GM19468 (cell line): Measurements from ENCODE around the gene PRKN.

Experiments
- ATAC-seq: cut with Tn5 transposase; IDR thresholded peaks from one replicate; pipeline ENCODE4 v1.9.1; 2021; ENCODE audit warnings: mild to moderate bottlenecking, moderate library complexity, moderate number of reproducible peaks; ENCODE audit not compliant: unreplicated experiment; ENCODE audit errors: extremely low read depth

Gene PRKN

GRCh38 chr6:161434921-161435747 is 1292.4 kb downstream of the PRKN start:
- ATAC-seq: no peak

GRCh38 chr6:161434350-161434749 is 1293.2 kb downstream of the PRKN start:
- no peak for ATAC-seq

- no peak for ATAC-seq
Observed at GRCh38 chr6:161432546-161432945, 1295.0 kb downstream of the PRKN start.

- no peak for ATAC-seq
Observed at GRCh38 chr6:161429921-161430490, 1297.6 kb downstream of the PRKN start.

- ATAC-seq: no peak
Observed at GRCh38 chr6:161424421-161424820, 1303.1 kb downstream of the PRKN start.

- no peak for ATAC-seq
Observed at GRCh38 chr6:161422710-161423680, 1304.6 kb downstream of the PRKN start.

GRCh38 chr6:161418463-161418945 is 1309.1 kb downstream of the PRKN start:
- ATAC-seq: no peak

- no peak for ATAC-seq
Observed at GRCh38 chr6:161417717-161418462, 1309.7 kb downstream of the PRKN start.

GRCh38 chr6:161415302-161415855 is 1312.2 kb downstream of the PRKN start:
- ATAC-seq: no peak

GRCh38 chr6:161414707-161415106 is 1312.9 kb downstream of the PRKN start:
- no peak for ATAC-seq

- no peak for ATAC-seq
Observed at GRCh38 chr6:161414180-161414579, 1313.4 kb downstream of the PRKN start.

GRCh38 chr6:161413355-161413771 is 1314.2 kb downstream of the PRKN start:
- ATAC-seq: no peak

GRCh38 chr6:161412795-161413194 is 1314.8 kb downstream of the PRKN start:
- no peak for ATAC-seq

GRCh38 chr6:161411265-161411944 is 1316.2 kb downstream of the PRKN start:
- ATAC-seq: no peak

GRCh38 chr6:161410736-161411135 is 1316.8 kb downstream of the PRKN start:
- no peak for ATAC-seq

GRCh38 chr6:161410076-161410475 is 1317.5 kb downstream of the PRKN start:
- no peak for ATAC-seq

GRCh38 chr6:161409353-161409752 is 1318.2 kb downstream of the PRKN start:
- ATAC-seq: no peak

- ATAC-seq: no peak
Observed at GRCh38 chr6:161408041-161408440, 1319.5 kb downstream of the PRKN start.

GRCh38 chr6:161407581-161407980 is 1320.0 kb downstream of the PRKN start:
- no peak for ATAC-seq
